Rectal smooth muscle tissue (tissue), 1 donor: ENCODE results near the gene IQCH.

Experiments
- H3K27ac ChIP-seq: one replicate; pipeline ENCODE4 v1.7.0; 2013; ENCODE audit warnings: low read depth, low read length, inconsistent platforms
- H3K27me3 ChIP-seq: one replicate; pipeline ENCODE4 v1.7.0; 2013; ENCODE audit warnings: low read length; ENCODE audit not compliant: control insufficient read depth, insufficient read depth
- H3K36me3 ChIP-seq: one replicate; pipeline ENCODE4 v1.7.0; 2013; ENCODE audit warnings: low read length; ENCODE audit not compliant: control insufficient read depth, insufficient read depth
- H3K4me1 ChIP-seq: one replicate; pipeline ENCODE4 v1.7.0; 2013; ENCODE audit warnings: low read length; ENCODE audit not compliant: control insufficient read depth, insufficient read depth
- H3K4me3 ChIP-seq: one replicate; pipeline ENCODE4 v1.7.0; 2013; ENCODE audit warnings: low read length
- H3K9ac ChIP-seq: one replicate; pipeline ENCODE4 v1.7.0; 2013; ENCODE audit warnings: low read length

Gene IQCH

DNA sequence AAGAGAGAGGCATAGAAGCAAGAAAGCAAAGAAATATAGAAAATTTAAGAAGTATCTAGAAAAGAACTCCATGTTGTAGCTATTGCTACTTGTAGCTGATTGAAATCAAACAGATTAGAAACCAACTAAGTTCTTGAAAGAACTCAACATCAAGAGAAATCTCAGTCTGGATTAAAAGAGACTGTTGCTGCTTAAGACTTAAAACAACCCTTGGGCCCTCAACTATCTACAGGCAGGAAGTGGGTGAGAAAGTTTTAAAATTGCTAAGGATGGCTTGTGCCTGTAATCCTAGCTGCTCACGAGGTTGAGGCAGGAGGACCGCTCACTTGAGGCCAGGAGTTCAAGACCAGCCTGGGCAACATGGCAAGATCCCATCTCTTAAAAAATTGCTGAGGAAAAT, 227.1 kb downstream of the IQCH start:
- H3K27me3 ChIP-seq = no peaks in the 10 kb centered on the region
- H3K9ac ChIP-seq = no peak overlapping the region
- no peaks in the 10 kb centered on the region for H3K4me1 ChIP-seq
- no peak overlapping the region for H3K4me3 ChIP-seq
- H3K27ac ChIP-seq = no peak overlapping the region
- H3K36me3 ChIP-seq = no peaks in the 10 kb centered on the region

- H3K27ac ChIP-seq = no peak overlapping the region
- H3K4me1 ChIP-seq = no peaks in the 10 kb centered on the region
- peaks cover 2% of the 10 kb centered on the region for H3K36me3 ChIP-seq
- H3K9ac ChIP-seq = no peak overlapping the region
- H3K27me3 ChIP-seq = no peaks in the 10 kb centered on the region
- H3K4me3 ChIP-seq = no peak overlapping the region
Measured at GRCh38 chr15:67495585-67495984, 241.0 kb downstream of the IQCH start.

GRCh38 chr15:67501177-67501835, 246.7 kb downstream of the IQCH start:
- no peak overlapping the region for H3K9ac ChIP-seq
- H3K4me1 ChIP-seq = no peaks in the 10 kb centered on the region
- H3K4me3 ChIP-seq = no peak overlapping the region
- no peaks in the 10 kb centered on the region for H3K36me3 ChIP-seq
- H3K27me3 ChIP-seq = no peaks in the 10 kb centered on the region
- no peak overlapping the region for H3K27ac ChIP-seq

- Histone ChIP-seq H3K36me3 (no peaks in the 10 kb centered on the region), H3K4me3 (no peak overlapping the region), H3K9ac (no peak overlapping the region), H3K27me3 (no peaks in the 10 kb centered on the region), H3K4me1 (no peaks in the 10 kb centered on the region), H3K27ac (no peak overlapping the region)
Measured at GRCh38 chr15:67501836-67502461, 247.4 kb downstream of the IQCH start.

- Histone ChIP-seq H3K4me1 (no peaks in the 10 kb centered on the region), H3K4me3 (no peak overlapping the region), H3K36me3 (no peaks in the 10 kb centered on the region), H3K27ac (no peak overlapping the region), H3K27me3 (no peaks in the 10 kb centered on the region), H3K9ac (no peak overlapping the region)
Measured at GRCh38 chr15:67504056-67504455, 249.5 kb downstream of the IQCH start.

- Histone ChIP-seq H3K4me1 (no peaks in the 10 kb centered on the region), H3K27ac (no peak overlapping the region), H3K36me3 (no peaks in the 10 kb centered on the region), H3K27me3 (no peaks in the 10 kb centered on the region), H3K4me3 (no peak overlapping the region), H3K9ac (no peak overlapping the region)
Measured at GRCh38 chr15:67504796-67505195, 250.2 kb downstream of the IQCH start.

DNA sequence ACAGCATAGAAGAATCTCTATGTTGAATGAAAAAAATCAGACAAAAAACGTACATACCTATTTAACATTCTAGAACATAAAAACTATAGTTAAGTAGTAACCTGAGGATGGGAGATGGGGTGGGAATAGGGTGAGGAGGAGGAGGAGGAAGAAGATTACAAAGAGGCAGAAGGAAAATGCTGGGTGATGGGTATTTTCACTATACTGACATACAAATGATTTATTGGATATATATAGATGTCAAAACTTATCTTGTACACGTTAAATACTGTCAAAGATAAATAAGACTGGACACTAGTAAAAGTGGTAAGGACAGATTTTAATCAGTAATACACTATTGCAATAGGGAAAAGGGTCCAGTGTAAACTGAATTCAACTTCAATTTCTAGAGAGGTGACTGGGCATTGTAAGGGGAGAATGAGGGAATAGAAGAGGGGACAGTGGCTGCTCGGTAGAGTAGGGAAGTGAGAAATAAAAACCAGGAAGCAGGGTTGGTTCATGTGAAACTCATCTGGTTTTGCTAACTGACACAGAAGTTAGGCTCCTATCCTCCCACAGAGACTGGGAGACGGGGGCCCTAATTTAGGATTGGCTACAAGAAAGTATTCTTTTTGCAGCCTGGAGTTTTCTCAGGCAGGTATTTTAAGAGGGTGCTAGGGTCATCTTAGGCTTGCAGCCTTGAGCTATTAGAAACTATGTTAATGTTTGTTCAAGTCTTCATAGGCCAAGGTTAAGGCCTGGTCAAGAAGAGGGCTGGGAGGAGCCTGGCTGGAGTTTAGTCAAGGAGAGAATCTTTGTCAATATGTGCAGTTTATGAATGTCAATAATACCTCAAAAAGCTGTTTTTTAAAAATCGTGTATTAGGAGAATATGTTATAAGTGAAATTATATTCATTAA, 251.3 kb downstream of the IQCH start:
- Histone ChIP-seq H3K4me1 (no peaks in the 10 kb centered on the region), H3K9ac (no peak overlapping the region), H3K36me3 (no peaks in the 10 kb centered on the region), H3K27me3 (no peaks in the 10 kb centered on the region), H3K4me3 (no peak overlapping the region), H3K27ac (no peak overlapping the region)

- H3K9ac ChIP-seq = no peak overlapping the region
- no peak overlapping the region for H3K27ac ChIP-seq
- H3K36me3 ChIP-seq = no peaks in the 10 kb centered on the region
- no peaks in the 10 kb centered on the region for H3K27me3 ChIP-seq
- no peaks in the 10 kb centered on the region for H3K4me1 ChIP-seq
- no peak overlapping the region for H3K4me3 ChIP-seq
Measured at GRCh38 chr15:67506775-67507747, 252.5 kb downstream of the IQCH start.

DNA sequence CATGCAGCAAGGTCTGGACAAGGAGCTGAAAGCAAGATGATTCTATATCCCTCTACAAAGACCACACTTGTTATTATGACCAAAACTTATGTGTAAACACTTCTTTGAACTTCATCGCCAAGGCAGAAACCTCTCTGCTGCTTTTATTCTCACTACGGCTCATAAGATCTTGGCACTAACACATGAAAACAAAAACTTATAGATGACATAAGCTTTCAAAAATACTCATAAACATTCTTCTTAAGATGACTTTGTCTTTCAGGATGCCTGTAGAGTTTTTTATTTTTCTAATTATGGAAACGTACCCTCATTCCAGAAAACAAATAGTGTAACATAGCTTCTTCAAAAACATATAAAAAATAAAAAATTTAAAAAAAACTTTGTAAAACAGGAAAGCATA, 253.8 kb downstream of the IQCH start:
- Histone ChIP-seq H3K36me3 (peaks cover 3% of the 10 kb centered on the region), H3K4me1 (no peaks in the 10 kb centered on the region), H3K27me3 (no peaks in the 10 kb centered on the region), H3K9ac (no peak overlapping the region), H3K27ac (no peak overlapping the region), H3K4me3 (no peak overlapping the region)

GRCh38 chr15:67509918-67510317, 255.3 kb downstream of the IQCH start:
- Histone ChIP-seq H3K27me3 (no peaks in the 10 kb centered on the region), H3K9ac (no peak overlapping the region), H3K4me3 (no peak overlapping the region), H3K27ac (no peak overlapping the region), H3K36me3 (peaks cover 10% of the 10 kb centered on the region), H3K4me1 (no peaks in the 10 kb centered on the region)

- Histone ChIP-seq H3K36me3 (peaks cover 10% of the 10 kb centered on the region), H3K9ac (no peak overlapping the region), H3K27ac (no peak overlapping the region), H3K4me3 (no peak overlapping the region), H3K27me3 (no peaks in the 10 kb centered on the region), H3K4me1 (no peaks in the 10 kb centered on the region)
Measured at GRCh38 chr15:67510597-67511190, 256.1 kb downstream of the IQCH start.
